Nephron (organoid): ENCODE results near the gene PTX4.

Experiments used
- H3K27ac Mint-ChIP-seq, 3 experiments: 2 replicates each; pipeline ENCODE4 v1.8.0; 2020; ENCODE audit warnings: mixed read lengths in 3 of 3, mild to moderate bottlenecking in 2 of 3, moderate library complexity in 1 of 3
- H3K27me3 Mint-ChIP-seq: 2 replicates; pipeline ENCODE4 v1.8.0; 2021; ENCODE audit warnings: low read depth, mild to moderate bottlenecking, moderate library complexity, mixed read lengths
- H3K36me3 Mint-ChIP-seq: 2 replicates; pipeline ENCODE4 v1.8.0; 2020; ENCODE audit warnings: low read depth, mixed read lengths
- H3K4me1 Mint-ChIP-seq: 2 replicates; pipeline ENCODE4 v1.8.0; 2020; ENCODE audit warnings: mixed read lengths
- H3K4me3 Mint-ChIP-seq, 3 experiments: 2 replicates each; pipeline ENCODE4 v1.8.0; 2020; ENCODE audit warnings: mild to moderate bottlenecking in 3 of 3, mixed read lengths in 3 of 3, moderate library complexity in 2 of 3
- H3K9me3 Mint-ChIP-seq: 2 replicates; pipeline ENCODE4 v1.8.0; 2020; ENCODE audit warnings: mixed read lengths
- TF ChIP-seq, protein P1 (sequence below), 3 experiments: fragments of 200-600 bp; sonication (generic); IDR thresholded peaks; one replicate each; pipeline ENCODE4 v1.5.0; 2021; ENCODE audit warnings: antibody characterized with exemption in 3 of 3; ENCODE audit not compliant: unreplicated experiment in 3 of 3

PTX4 gene, protein sequence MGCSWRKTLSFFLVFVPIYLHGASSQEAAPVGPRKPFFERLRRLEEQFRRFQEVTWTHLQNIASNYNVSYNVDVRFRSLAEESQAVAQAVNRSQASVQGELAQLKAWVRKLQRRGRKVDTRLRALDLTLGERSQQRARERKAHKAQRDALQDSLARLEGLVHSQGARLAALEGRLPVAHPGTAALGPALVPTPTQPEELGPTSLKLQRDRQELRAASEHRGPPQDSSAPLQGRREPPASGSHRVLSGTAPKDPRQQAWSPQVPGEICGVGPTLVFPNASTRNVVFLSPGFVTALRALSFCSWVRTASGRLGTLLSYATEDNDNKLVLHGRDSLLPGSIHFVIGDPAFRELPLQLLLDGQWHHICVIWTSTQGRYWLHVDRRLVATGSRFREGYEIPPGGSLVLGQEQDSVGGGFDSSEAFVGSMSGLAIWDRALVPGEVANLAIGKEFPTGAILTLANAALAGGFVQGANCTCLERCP

DNA sequence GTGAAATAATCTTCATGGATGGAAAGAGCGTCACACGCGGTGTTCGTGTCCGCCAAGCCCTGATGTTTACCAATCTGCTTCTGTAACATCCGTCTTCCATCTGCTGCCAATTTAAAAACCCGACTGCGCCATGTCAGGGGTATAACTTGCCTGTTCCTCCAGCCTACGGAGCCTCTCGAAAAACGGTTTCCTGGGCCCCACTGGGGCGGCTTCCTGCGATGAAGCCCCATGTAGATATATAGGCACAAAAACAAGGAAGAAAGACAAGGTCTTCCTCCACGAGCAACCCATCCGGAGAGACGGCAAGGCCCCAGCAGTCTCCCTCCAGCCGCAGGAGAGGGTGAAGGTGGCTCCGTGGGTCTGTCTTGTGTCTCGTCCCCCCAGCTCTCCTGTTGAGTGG lies at the start of gene PTX4:
PTX4 (minus strand) TSS at position 326 of the 400 bp plus-strand sequence; CDS start at position 291, 35 bp downstream.
- no peak within 1 kb of the TSS for H3K4me3 Mint-ChIP-seq
- no peaks in the 10 kb centered on the region for H3K9me3 Mint-ChIP-seq
- TF ChIP-seq, protein P1, sequence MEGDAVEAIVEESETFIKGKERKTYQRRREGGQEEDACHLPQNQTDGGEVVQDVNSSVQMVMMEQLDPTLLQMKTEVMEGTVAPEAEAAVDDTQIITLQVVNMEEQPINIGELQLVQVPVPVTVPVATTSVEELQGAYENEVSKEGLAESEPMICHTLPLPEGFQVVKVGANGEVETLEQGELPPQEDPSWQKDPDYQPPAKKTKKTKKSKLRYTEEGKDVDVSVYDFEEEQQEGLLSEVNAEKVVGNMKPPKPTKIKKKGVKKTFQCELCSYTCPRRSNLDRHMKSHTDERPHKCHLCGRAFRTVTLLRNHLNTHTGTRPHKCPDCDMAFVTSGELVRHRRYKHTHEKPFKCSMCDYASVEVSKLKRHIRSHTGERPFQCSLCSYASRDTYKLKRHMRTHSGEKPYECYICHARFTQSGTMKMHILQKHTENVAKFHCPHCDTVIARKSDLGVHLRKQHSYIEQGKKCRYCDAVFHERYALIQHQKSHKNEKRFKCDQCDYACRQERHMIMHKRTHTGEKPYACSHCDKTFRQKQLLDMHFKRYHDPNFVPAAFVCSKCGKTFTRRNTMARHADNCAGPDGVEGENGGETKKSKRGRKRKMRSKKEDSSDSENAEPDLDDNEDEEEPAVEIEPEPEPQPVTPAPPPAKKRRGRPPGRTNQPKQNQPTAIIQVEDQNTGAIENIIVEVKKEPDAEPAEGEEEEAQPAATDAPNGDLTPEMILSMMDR (IDR thresholded peaks at IDR 0.05; ENCODE audit: unreplicated experiment in 3 of 3) = no peak
- no peaks in the 10 kb centered on the region for H3K36me3 Mint-ChIP-seq
- no peak within 1 kb of the TSS for H3K27ac Mint-ChIP-seq
- peaks cover 18% of the 10 kb centered on the region for H3K27me3 Mint-ChIP-seq
- H3K4me1 Mint-ChIP-seq = peaks cover 7% of the 10 kb centered on the region

DNA sequence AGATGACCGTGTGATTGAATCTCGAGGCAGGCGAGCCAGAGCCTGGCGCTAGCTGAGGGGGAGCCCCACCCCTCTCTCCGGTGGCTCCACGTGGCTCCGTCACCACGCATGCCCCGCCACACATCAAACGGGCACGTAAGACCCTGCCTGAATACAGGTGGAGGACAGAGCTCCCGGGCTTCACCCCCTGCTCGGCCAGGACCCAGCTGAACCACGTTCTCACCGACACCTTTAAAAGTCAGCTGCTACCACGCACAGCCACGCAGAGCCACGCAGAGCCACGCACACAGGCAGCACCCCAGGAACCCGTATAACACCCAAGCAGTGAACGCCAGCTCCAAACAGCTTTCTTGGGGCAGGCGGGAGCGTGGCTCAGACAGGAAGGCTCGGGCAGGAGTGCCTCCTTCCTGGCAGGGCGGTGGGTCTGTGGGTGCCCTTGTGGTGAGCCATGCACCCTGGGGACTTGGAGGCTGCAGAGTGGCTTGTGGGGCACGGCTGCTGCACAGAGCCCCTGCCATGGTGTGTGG lies 49.1 kb upstream of the PTX4 start:
- H3K4me3 Mint-ChIP-seq = no peak overlapping the region
- no peaks in the 10 kb centered on the region for H3K27me3 Mint-ChIP-seq
- TF ChIP-seq, protein P1 (IDR thresholded peaks at IDR 0.05; ENCODE audit: unreplicated experiment in 3 of 3) = no peak
- H3K4me1 Mint-ChIP-seq = peaks cover 38% of the 10 kb centered on the region
- H3K9me3 Mint-ChIP-seq = no peaks in the 10 kb centered on the region
- H3K27ac Mint-ChIP-seq = no peak overlapping the region
- H3K36me3 Mint-ChIP-seq = peaks cover 15% of the 10 kb centered on the region

DNA sequence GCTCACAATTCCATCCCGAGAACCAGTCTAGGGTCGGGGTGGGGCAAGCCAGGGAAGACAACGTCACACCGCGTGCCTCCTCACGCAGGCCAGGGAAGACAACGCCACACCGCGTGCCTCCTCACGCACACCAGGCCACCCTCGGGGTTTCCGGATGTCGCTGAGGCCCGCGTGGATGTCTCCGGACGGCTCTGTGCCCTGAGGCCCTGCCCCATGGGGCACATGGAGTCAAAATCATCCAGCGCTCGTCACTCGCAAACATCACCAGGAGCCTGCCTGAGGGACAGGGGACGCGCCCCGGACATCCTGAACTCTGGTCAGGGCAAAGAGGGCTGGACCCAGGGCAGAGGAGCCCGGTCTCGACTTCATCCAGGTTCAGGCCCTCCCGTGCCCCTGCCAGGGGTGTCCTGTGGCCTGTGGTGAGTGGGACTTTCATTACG lies 48.4 kb upstream of the PTX4 start:
- Mint-ChIP-seq H3K9me3 (no peaks in the 10 kb centered on the region), H3K4me1 (peaks cover 34% of the 10 kb centered on the region), H3K27ac (peak overlapping the region in 1 of 3 experiments; percentile 60), H3K27me3 (no peaks in the 10 kb centered on the region), H3K36me3 (peaks cover 15% of the 10 kb centered on the region), H3K4me3 (peak overlapping the region; percentile 56 to 75 (median 71))
- TF ChIP-seq, protein P1 (IDR thresholded peaks at IDR 0.05; ENCODE audit: unreplicated experiment in 3 of 3) = no peak

DNA sequence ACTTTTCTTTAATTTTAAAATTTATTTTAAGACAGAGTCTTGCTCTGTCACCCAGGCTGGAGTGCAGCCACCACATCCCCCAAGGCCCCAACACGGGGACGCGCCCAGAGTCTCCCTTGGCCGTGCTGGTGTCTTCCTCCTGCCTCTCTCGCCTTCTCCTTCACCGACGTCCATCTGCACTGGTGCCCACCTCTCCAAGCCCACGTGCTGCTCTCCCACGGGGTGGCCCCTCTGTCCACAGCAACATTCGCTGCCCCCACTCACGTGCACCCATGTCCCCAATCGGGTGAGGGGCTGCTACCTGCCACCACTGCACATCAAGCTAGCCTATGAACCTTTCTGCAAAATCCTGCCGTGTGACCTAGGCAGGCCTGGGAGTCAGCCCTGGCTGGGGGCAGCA lies 47.9 kb upstream of the PTX4 start:
- Mint-ChIP-seq H3K36me3 (peaks cover 15% of the 10 kb centered on the region), H3K4me3 (peak overlapping the region; percentile 56 to 75 (median 71)), H3K4me1 (peaks cover 35% of the 10 kb centered on the region), H3K9me3 (no peaks in the 10 kb centered on the region), H3K27ac (peak overlapping the region; percentile 26 to 89 (median 60)), H3K27me3 (no peaks in the 10 kb centered on the region)
- TF ChIP-seq, protein P1 (IDR thresholded peaks at IDR 0.05; ENCODE audit: unreplicated experiment in 3 of 3) = no peak

DNA sequence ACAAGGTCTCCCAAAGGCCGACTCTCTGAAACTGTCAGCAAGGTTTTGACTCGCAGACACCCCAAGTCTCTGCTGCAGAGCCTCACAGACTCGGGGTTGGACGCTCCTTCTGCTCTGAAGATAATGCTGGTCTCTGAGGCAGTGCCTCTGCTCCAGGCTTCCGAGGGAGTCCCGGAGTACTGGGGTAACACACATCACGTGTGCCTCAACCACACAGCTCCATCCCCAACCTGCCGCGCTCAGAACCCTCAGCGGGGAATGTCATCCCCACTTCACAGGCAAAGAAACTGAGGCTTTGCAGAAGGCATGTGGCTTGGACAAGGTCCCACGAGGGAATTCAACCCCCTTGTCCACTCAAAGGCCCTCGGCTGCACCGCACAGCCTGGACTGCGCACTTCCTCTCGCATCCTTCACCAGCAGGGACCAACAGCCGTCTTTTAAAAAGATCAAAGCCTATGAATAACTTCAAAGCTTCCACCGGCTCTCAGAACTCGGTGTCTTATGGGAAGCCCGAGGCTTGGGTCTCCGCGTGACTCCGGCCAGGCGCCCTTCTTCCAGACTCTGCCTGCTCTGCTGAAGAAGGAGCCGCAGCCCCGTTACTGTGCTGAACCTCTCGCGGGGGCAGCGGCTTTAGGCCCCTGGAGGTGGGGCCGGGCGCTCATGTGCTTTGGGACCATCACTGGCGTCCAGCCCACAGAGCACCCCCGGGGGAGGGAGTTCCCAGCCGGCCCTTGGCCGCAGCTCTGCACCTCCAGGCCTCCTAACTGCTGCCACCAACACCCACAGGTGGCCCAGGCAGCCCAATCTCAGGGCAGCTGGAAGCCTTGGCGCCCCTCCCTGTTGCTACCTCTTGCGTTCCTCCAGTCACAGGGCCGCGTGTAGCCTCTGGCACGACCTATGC lies 46.9 kb upstream of the PTX4 start:
- Mint-ChIP-seq H3K27me3 (no peaks in the 10 kb centered on the region), H3K4me3 (peak overlapping the region; percentile 80 to 90 (median 87)), H3K36me3 (peaks cover 13% of the 10 kb centered on the region), H3K27ac (peak overlapping the region; percentile 98 to 99 (median 98)), H3K4me1 (peaks cover 37% of the 10 kb centered on the region), H3K9me3 (no peaks in the 10 kb centered on the region)
- TF ChIP-seq, protein P1 (IDR thresholded peaks at IDR 0.05; ENCODE audit: unreplicated experiment in 3 of 3) = no peak
